Heart left ventricle (tissue), 13 donors: ENCODE results near the gene MAN2A2.

Experiments
- POLR2A ChIP-seq, 2 donors: fragments of 450-650 bp; IDR thresholded peaks; one replicate each; pipeline ENCODE4 v1.6.1; 2017; ENCODE audit warnings: antibody characterized with exemption in 2 of 2, mild to moderate bottlenecking in 2 of 2, moderate library complexity in 2 of 2
- TF ChIP-seq, protein P1 (sequence below), 12 donors: fragments of 200-600 bp; sonication (generic) in 4 of 12; IDR thresholded peaks; one replicate each; pipeline versions ENCODE4 v1.5.0 to v1.8.0; 2018 to 2022; ENCODE audit warnings: antibody characterized with exemption in 12 of 12, mild to moderate bottlenecking in 5 of 12
- donor health status: ischemic (EF 13 %, LVEDD 7.1; RV severe dilation, severe dysfunction).
- donor health status: DM: no; HTN: yes; CAD: no.
- donor health status: DM: no; HTN: no; CAD: no.
- donor health status: ischemic (EF 25% LVEDD 6.9; RV normal size, moderate dysfunction).
- donor health status: ischemic (EF 25% LVEDD 5.7; RV mildly dilated, moderate dysfunction).
- donor health status: ischemic (EF 35%, LVEDD 5.7; RV mildly dilated, moderate dysfunction).
- donor health status: nonischemic (EF 11% LVEDD 7.7; RV severe dilation, severe dysfunction).
- donor health status: DM: yes; HTN: yes; CAD: no.
- donor health status: PGD.
- donor health status: ischemic (EF 29% LVEDD 5.4; RV normal size, mild dysfunction).
- donor health status: nonischemic (EF 23%, LVEDD 6.1; RV moderate dilation, normal function).

DNA sequence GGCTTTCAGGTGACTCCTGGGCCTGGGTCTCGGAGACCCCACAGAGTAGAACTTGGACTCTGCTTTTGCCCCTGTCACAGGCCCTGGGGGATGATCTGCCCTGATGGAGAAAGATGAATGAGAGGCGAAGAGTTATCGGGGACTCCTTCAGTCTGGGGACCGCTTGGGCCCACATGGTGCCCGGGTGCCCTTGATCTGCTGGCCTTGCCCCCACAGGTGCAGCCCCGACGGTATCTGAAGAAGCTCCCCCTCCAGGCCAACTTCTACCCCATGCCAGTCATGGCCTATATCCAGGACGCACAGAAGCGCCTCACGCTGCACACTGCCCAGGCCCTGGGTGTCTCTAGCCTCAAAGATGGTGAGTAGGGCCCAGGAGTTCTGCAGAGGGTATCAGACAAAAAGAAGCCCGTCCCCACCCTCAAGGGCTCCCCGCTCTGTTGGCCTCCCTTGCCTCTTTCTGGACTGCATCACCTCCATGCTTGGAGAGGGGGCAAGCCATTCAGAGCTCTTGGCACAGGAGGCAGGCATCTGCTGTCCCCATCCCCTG is 10.4 kb downstream of the MAN2A2 start:
- TF ChIP-seq, protein P1, sequence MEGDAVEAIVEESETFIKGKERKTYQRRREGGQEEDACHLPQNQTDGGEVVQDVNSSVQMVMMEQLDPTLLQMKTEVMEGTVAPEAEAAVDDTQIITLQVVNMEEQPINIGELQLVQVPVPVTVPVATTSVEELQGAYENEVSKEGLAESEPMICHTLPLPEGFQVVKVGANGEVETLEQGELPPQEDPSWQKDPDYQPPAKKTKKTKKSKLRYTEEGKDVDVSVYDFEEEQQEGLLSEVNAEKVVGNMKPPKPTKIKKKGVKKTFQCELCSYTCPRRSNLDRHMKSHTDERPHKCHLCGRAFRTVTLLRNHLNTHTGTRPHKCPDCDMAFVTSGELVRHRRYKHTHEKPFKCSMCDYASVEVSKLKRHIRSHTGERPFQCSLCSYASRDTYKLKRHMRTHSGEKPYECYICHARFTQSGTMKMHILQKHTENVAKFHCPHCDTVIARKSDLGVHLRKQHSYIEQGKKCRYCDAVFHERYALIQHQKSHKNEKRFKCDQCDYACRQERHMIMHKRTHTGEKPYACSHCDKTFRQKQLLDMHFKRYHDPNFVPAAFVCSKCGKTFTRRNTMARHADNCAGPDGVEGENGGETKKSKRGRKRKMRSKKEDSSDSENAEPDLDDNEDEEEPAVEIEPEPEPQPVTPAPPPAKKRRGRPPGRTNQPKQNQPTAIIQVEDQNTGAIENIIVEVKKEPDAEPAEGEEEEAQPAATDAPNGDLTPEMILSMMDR (IDR thresholded peaks at IDR 0.05), result no peak
- no peak for TF ChIP-seq POLR2A (IDR thresholded peaks at IDR 0.05)
